Prostate gland (tissue), 2 donors: Measurements from ENCODE around the gene SNX13.

Experiments used
- CTCF ChIP-seq, 4 experiments: fragments of 200-600 bp in 2 of 4; fragments of 450-650 bp in 2 of 4; sonication (generic) in 2 of 4; IDR thresholded peaks; 1 replicate in 3 of 4; 2 replicates in 1 of 4; pipeline ENCODE4 v1.5.1; 2016 to 2019; ENCODE audit warnings: antibody characterized with exemption in 4 of 4, mild to moderate bottlenecking in 2 of 4, moderate library complexity in 2 of 4
- POLR2A ChIP-seq: fragments of 450-650 bp; IDR thresholded peaks from one replicate; pipeline ENCODE4 v1.6.1; 2016; ENCODE audit warnings: antibody characterized with exemption, mild to moderate bottlenecking
- POLR2AphosphoS5 ChIP-seq: sonication (generic); formaldehyde crosslinking; IDR thresholded peaks from one replicate; pipeline ENCODE4 v1.6.1; 2017; ENCODE audit warnings: antibody characterized with exemption

- TF ChIP-seq CTCF (IDR thresholded peaks at IDR 0.05) (peak; percentile 28 to 50 (median 38)), POLR2AphosphoS5 (peak; percentile 87), POLR2A (peak; percentile 74)
Measured at GRCh38 chr7:17940302-17940883, at the start of gene SNX13.
